GM19023 (cell line): ENCODE measurements around the gene AJM1.
"Not testable (repeated sequence)": the region's sequence is repeated elsewhere in the genome, so short reads cannot be mapped to it uniquely, and the experiment has no call there.

Experiments
- ATAC-seq: cut with Tn5 transposase; IDR thresholded peaks from one replicate; pipeline ENCODE4 v1.9.1; 2021; ENCODE audit warnings: mild to moderate bottlenecking, moderate library complexity; ENCODE audit not compliant: unreplicated experiment

The AJM1 gene

DNA sequence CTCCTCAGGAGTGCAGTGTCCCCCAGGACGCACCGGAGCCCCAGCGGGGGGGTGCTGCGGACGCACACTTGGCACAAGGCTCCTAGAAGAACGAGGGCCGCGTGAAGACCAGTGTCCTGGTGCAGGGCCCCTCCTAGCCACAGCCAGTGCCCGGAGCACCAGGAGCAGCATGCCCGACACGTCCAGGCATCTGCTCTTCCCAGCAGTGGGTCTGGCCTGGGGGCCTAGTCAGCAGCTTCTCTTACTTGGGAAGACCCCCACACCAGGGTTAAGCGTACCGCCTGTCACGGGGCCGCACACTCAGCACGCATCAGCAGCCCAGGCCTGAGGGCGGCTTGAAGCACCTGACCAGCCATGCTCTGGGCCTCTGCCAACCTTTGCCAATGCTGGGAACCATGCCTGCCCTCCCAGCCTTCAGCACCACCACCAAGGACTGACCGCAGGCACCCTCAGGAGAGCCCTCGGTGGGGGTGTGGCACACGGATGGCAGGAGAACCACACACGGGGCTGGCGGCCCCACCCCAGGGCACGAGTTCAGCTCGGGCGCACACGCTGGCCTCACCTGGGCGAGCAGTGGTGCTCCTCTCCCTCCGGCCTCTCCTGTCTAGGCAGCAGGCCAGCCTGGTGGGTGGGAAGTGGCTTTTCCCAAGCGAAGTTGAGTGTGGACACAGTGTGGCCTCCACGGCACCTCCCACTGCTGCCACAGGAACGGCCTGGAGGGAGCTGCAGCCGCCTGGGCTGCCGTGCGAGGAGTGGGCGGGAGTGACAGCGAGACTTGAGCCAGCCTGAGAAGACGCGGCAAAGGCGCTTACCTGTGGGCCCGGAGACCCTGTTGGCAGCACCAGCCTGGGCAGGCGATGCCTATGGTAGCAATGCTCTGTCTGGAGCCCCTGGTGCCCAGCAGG is 12.0 kb upstream of the AJM1 start:
- ATAC-seq, result no peak

GRCh38 chr9:136831002-136831719 is 11.1 kb upstream of the AJM1 start:
- ATAC-seq, result no peak

GRCh38 chr9:136831720-136832104 is 10.6 kb upstream of the AJM1 start:
- ATAC-seq, result no peak

DNA sequence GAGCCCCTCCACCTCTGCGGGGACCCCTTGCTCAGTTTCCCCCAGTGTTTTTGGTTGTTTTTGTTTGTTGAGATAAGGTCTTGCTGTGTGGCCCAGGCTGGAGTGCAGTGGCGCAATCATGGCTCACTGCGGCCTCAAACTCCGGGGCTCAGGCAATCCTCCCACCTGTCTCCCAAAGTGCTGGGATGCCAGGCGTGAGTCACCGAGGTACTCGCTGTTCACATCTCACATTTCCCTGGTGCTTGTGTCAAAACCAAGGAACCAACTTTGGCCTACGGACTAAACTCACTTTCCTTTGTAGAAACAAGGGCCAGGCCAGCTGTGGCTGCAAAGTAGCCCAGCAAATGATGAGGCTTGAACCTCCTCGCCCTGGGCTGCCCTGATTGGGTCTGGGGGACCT is 9.7 kb upstream of the AJM1 start:
- ATAC-seq, result no peak

DNA sequence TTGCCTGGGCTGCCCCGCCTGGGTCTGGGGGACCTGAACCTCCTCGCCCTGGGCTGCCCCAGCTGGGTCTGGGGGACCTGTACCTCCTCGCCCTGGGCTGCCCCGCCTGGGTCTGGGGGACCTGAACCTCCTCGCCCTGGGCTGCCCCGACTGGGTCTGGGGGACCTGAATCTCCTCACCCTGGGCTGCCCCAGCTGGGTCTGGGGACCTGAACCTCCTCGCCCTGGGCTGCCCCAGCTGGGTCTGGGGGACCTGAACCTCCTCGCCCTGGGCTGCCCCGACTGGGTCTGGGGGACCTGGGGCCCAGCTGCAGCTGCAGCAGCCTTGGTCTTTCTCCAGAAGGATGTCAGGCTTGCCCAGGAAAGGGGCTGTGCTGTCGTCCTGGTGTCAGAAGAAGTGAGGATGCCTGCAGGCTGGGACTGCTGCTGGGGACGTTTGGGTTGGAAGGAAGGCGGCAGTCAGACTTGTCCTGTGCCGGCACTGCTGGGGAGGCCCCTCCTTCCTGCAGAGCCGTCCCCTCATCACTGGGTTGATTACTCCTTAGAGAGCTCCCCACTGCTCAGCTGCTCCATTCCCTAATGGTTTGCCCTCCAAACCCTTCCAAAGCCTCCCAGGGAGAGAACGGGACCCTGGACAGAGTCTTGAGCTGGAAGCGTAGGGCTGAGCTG is 8.8 kb upstream of the AJM1 start:
- not testable (repeated sequence) for ATAC-seq

- no peak for ATAC-seq
Measured at GRCh38 chr9:136835162-136835931, 6.9 kb upstream of the AJM1 start.

DNA sequence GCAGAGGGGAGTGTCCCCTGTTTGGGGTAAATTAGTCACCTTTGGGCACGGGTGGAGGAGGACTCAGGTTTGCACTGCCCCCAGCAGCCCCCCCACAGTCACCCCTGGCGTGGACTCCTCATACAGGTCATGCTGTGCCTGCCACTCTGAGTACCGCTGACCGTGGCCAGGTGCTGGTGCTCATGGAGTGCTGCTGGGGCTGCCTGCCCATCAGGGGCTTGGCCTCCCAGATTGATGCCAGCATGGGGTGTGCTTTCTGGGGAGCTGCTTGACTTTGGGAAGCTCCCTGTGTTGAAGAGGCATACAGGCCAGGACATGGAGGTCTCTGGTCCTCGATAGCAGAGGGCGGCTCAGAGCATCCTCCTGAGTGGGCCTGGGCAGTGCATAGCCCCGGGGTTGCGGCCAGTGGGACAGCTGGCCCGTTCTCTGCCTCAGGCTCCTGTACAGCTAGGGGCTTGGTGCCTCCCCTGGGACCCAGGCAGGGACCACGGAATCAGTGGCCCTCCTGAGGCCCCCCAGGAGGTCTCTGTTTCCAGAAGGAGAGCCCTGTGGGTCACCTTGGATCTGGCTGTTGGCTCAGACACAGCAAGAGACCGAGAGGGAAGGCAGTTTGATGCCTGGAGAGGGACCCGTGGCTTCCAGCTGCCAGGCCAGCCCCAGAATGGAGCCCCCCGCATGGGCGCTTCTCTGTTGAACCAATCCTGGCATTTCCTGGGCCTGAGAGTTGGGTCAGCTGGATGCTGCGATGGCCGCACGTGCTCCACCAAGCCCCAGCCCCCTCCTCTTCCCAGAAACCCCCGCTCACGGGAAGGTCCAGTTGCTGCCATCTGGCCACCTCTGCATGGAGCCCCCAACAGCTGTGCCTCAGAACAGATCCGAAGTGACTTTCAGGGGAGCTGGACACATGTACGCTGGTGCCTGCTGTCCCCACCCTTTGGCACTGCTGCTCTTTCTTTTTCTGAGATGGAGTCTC is 6.1 kb upstream of the AJM1 start:
- ATAC-seq, result no peak

DNA sequence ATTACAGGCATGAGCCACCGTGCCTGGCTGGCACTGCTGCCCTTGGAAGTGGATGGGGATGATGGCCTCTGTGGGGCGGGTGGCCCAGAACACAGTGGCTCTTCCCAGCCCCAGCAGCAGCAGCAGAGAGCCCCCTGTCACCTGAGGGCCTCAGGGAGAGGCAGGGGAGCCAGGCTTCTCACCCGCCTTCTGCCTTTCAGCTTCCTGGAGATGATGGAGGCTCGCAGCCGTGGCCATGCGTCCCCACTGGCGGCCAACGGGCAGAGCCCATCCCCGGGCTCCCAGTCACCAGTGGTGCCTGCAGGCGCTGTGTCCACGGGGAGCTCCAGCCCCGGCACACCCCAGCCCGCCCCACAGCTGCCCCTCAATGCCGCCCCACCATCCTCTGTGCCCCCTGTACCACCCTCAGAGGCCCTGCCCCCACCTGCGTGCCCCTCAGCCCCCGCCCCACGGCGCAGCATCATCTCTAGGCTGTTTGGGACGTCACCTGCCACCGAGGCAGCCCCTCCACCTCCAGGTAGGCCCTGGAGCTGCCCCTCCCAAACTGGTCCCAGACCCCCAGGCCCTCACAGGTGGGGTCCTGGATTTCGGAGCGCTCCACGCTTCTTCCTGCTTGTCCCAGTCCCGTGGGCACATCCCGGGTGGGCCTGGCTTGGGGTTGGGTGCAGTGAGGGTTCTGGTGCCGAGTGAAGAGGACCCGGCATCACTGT is 5.0 kb upstream of the AJM1 start:
- ATAC-seq, result no peak

DNA sequence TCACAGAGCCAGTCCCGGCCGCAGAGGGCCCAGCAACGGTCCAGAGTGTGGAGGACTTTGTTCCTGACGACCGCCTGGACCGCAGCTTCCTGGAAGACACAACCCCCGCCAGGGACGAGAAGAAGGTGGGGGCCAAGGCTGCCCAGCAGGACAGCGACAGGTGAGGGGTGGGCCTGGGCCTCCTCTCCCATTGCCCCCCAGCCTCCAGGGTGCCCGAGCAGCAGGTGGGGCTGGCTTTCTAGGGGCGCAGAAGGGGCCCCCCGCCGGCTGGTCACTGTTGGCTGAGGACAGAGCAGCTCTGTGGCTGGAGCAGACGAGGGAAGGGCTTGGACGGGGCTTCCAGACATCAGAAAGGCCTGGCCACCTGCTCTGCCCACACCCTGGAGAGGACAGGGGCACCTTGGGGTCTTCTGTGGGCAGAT is 4.4 kb upstream of the AJM1 start:
- not testable (repeated sequence) for ATAC-seq

GRCh38 chr9:136838314-136839228 is 3.7 kb upstream of the AJM1 start:
- ATAC-seq, result no peak

GRCh38 chr9:136839229-136840139 is 2.8 kb upstream of the AJM1 start:
- ATAC-seq, result no peak

- no peak for ATAC-seq
Measured at GRCh38 chr9:136840140-136840876, 2.0 kb upstream of the AJM1 start.

- no peak for ATAC-seq
Measured at GRCh38 chr9:136840877-136841645, 1.2 kb upstream of the AJM1 start.

DNA sequence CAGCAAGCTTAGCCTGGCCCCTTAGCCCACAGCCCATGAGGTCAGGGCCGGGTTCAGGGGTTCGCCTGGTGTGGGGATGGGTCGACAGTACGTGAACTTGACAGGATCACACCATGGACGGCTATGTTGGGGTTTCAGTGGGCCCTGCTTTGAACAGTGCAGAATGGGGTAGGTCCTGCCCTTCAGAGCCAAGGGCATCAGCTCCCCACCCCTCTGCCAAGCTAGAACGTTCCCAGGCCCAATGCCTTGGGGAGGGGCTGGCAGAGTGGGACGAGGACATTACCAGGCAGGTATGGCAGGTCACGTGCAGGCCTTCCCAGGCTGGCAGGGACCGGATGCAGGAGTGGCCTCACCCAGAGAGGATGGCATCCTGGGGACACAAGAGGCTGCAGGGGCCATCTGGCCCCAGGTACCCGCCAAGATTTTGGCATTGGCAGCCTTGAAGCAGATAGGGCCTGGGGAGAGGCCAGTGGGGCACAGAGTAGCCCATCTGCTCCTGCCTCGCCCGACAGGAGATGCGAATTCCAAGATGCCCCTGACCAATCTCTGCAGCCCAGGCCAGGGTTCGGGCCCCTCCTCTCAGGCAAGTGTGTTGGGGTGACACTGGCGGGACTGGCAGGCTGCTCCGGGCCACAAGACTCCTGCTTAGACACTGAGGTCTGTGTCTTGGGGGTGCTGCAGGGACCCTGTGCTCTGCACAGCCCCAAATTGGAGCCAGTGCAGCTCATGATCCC is 465 bp upstream of the AJM1 start:
- not testable (repeated sequence) for ATAC-seq
